Activated CD4-positive, alpha-beta T cell treated with anti-CD3 and anti-CD28 coated beads, Interleukin-2, amount 10 ng/mL, durations not matched to agents 24 days and 14 days (primary cell): Measurements from ENCODE around the gene CEMIP2. TPM values are rescaled to one million over a fixed set of nuclear protein-coding genes. Genes with fewer than 3 reads are reported as not detected.

Source experiments
- DNase-seq: peaks from one replicate; pipeline ENCODE4 v3.0.0; 2022
- H3K27ac Mint-ChIP-seq: one replicate; pipeline ENCODE4 v1.8.0; 2022; ENCODE audit warnings: mild to moderate bottlenecking, mixed read lengths
- H3K27me3 Mint-ChIP-seq: one replicate; pipeline ENCODE4 v1.8.0; 2022; ENCODE audit warnings: mixed read lengths
- H3K36me3 Mint-ChIP-seq: one replicate; pipeline ENCODE4 v1.8.0; 2022; ENCODE audit warnings: low read depth, mild to moderate bottlenecking, mixed read lengths
- H3K4me1 Mint-ChIP-seq: one replicate; pipeline ENCODE4 v1.8.0; 2021; ENCODE audit warnings: mixed read lengths
- H3K4me3 Mint-ChIP-seq: one replicate; pipeline ENCODE4 v1.8.0; 2022; ENCODE audit warnings: mild to moderate bottlenecking, moderate library complexity, mixed read lengths
- H3K9me3 Mint-ChIP-seq: one replicate; pipeline ENCODE4 v1.8.0; 2021; ENCODE audit warnings: mixed read lengths
- intact Hi-C: fragments of 100-400 bp; cut with micrococcal nuclease; formaldehyde crosslinking; loops from one replicate; pipeline ENCODE4 v1.15.1; 2023
- total RNA-seq: library from RNA; stranded (reverse); gene quantifications from 2 replicates; pipeline ENCODE4 v1.2.3, GENCODE V29; 2022

Gene CEMIP2
- total RNA-seq, 1 donor from 2014 or later: 47.7 TPM

DNA sequence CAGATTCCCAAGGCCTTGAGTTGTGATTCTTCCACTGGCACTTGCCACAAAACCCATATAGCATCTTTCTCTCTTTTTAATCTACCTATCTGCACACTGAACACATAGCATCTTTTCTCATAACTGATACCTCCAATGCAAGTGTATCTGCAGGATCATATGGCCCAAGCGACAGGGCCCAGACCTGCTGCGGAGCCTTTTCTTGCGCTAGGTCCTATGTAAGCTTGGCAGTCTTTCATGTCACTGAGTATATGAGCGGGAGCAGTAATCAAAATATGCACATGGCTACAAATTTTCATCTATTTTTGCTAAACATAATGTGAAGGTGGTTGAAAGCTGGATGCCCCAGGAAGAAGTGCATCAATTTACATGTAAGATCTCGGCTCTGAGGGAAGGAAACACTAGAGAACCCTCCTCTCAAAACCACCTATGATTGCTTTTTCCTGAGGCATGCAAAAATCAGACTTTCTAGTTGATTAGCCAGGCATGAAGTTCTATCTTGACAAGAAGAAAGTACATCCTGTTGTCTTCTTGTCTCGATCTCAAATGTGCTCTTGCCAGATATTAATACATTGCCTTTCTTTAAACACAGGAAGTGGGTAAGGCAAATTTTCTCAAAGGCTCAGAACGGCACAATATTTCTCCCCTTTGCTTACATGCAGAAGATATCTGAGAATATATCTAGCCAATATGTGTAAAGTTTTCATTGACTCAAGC is 26.9 kb upstream of the CEMIP2 start:
- intact Hi-C loops: loop anchor here (1.0 to 5.0 kb wide), 3 partner anchors 12 to 117 kb away; partner anchors contain the start of genes ABHD17B and C9orf85
- H3K36me3 Mint-ChIP-seq: no peaks in the 10 kb centered on the region
- peak overlapping the region; percentile 74 for H3K4me3 Mint-ChIP-seq
- peak; percentile 76 for DNase-seq
- H3K27me3 Mint-ChIP-seq: no peaks in the 10 kb centered on the region
- H3K4me1 Mint-ChIP-seq: peaks cover 32% of the 10 kb centered on the region
- peak overlapping the region; percentile 85 for H3K27ac Mint-ChIP-seq
- H3K9me3 Mint-ChIP-seq: peaks cover 7% of the 10 kb centered on the region

GRCh38 chr9:71793386-71794105 is 25.2 kb upstream of the CEMIP2 start:
- no peak overlapping the region for H3K4me3 Mint-ChIP-seq
- H3K4me1 Mint-ChIP-seq: peaks cover 32% of the 10 kb centered on the region
- DNase-seq: no peak
- peak overlapping the region; percentile 49 for H3K27ac Mint-ChIP-seq
- peaks cover 7% of the 10 kb centered on the region for H3K9me3 Mint-ChIP-seq
- intact Hi-C loops: no loop called here
- no peaks in the 10 kb centered on the region for H3K27me3 Mint-ChIP-seq
- H3K36me3 Mint-ChIP-seq: no peaks in the 10 kb centered on the region

- Mint-ChIP-seq H3K27ac (no peak overlapping the region), H3K4me3 (no peak overlapping the region), H3K4me1 (peaks cover 30% of the 10 kb centered on the region), H3K36me3 (no peaks in the 10 kb centered on the region), H3K9me3 (peaks cover 7% of the 10 kb centered on the region), H3K27me3 (no peaks in the 10 kb centered on the region)
- intact Hi-C loops: no loop called here
- DNase-seq: no peak
Measured at GRCh38 chr9:71791875-71792274, 23.6 kb upstream of the CEMIP2 start.

- DNase-seq: no peak
- Mint-ChIP-seq H3K9me3 (peaks cover 7% of the 10 kb centered on the region), H3K27me3 (no peaks in the 10 kb centered on the region), H3K36me3 (no peaks in the 10 kb centered on the region), H3K4me1 (peaks cover 19% of the 10 kb centered on the region), H3K27ac (no peak overlapping the region), H3K4me3 (no peak overlapping the region)
- intact Hi-C loops: no loop called here
Measured at GRCh38 chr9:71790296-71790695, 22.0 kb upstream of the CEMIP2 start.

DNA sequence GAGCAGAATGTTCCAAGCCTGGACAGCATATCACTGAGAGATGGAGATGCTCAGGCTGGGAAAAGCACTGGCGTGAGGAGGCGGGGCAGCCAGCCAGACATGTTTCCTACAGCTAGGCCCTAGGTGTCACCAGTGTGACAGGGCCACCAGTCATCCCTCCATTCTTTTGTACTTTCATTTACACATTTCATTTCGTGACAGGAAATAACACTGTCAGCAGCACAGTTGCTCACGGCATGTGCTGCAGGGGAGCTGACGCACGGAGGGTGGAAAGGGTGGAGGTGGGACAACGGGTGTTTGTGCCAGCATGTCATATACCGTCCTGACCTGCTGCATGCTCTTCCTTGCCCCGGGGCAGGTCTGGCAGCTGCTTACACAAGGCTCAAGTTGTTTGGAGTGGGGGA is 14.8 kb upstream of the CEMIP2 start:
- no peaks in the 10 kb centered on the region for H3K9me3 Mint-ChIP-seq
- intact Hi-C loops: loop anchor here (1.0 to 10.0 kb wide), 6 partner anchors 12 to 1218 kb away; partner anchors contain the start of genes ABHD17B and C9orf85
- H3K4me3 Mint-ChIP-seq: peak overlapping the region; percentile 80
- no peaks in the 10 kb centered on the region for H3K27me3 Mint-ChIP-seq
- peaks cover 43% of the 10 kb centered on the region for H3K4me1 Mint-ChIP-seq
- peaks cover 2% of the 10 kb centered on the region for H3K36me3 Mint-ChIP-seq
- H3K27ac Mint-ChIP-seq: peak overlapping the region; percentile 95
- peak; percentile 94 for DNase-seq

- intact Hi-C loops: loop anchor here (1.0 to 10.0 kb wide), 5 partner anchors 12 to 1217 kb away; no protein-coding TSS in a partner anchor
- Mint-ChIP-seq H3K27ac (peak overlapping the region; percentile 95), H3K9me3 (no peaks in the 10 kb centered on the region), H3K4me3 (peak overlapping the region; percentile 61), H3K4me1 (peaks cover 43% of the 10 kb centered on the region), H3K27me3 (no peaks in the 10 kb centered on the region), H3K36me3 (peaks cover 2% of the 10 kb centered on the region)
- no peak for DNase-seq
Measured at GRCh38 chr9:71781391-71781790, 13.1 kb upstream of the CEMIP2 start.

GRCh38 chr9:71780953-71781352 is 12.6 kb upstream of the CEMIP2 start:
- Mint-ChIP-seq H3K36me3 (peaks cover 2% of the 10 kb centered on the region), H3K4me3 (peak overlapping the region; percentile 61), H3K4me1 (peaks cover 43% of the 10 kb centered on the region), H3K27ac (peak overlapping the region; percentile 95), H3K27me3 (no peaks in the 10 kb centered on the region), H3K9me3 (no peaks in the 10 kb centered on the region)
- DNase-seq: no peak
- intact Hi-C loops: loop anchor here (1.0 to 10.0 kb wide), 5 partner anchors 12 to 1216 kb away; no protein-coding TSS in a partner anchor

DNA sequence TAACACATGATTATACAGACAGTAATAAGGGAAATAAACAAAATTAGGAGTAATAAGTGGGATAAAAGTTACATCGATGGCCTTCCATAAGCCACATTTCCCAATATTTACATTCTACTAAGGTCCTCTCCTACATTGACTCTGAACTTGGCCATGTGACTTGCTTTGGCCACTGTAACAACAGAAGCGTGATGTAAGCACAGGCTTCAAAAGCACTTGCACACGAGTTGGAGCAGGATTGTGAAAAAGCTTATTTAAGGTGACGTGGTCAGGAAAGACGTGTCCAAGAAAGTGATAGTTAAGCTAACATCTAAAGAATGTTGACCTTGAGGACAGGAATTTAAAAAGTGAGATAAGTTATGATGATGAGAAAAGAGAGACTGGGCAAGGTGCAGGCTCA is 9.8 kb upstream of the CEMIP2 start:
- intact Hi-C loops: no loop called here
- no peaks in the 10 kb centered on the region for H3K36me3 Mint-ChIP-seq
- no peak overlapping the region for H3K4me3 Mint-ChIP-seq
- no peaks in the 10 kb centered on the region for H3K9me3 Mint-ChIP-seq
- no peaks in the 10 kb centered on the region for H3K27me3 Mint-ChIP-seq
- H3K4me1 Mint-ChIP-seq: peaks cover 33% of the 10 kb centered on the region
- no peak overlapping the region for H3K27ac Mint-ChIP-seq
- DNase-seq: no peak

DNA sequence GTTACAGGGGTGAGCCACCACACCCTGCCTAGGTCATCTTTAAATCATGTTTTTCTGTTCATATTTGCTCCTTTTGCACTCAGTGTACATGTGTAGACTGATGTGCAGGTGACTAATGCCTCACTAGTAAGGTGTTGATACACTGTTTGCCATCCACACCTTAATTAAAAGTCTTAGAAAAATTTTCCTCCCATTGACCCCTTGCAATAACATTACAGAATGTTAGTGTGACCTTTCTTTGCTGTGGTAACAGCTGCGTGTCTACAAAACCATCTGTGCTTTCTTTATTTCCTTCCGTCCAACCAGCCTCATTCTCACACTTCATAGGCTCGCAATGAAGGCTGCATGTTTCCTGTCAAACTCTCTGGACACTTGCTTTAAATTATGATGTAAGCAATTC is 6.6 kb upstream of the CEMIP2 start:
- no peak for DNase-seq
- Mint-ChIP-seq H3K4me3 (no peak overlapping the region), H3K27ac (no peak overlapping the region), H3K36me3 (no peaks in the 10 kb centered on the region), H3K4me1 (peaks cover 9% of the 10 kb centered on the region), H3K9me3 (no peaks in the 10 kb centered on the region), H3K27me3 (no peaks in the 10 kb centered on the region)
- intact Hi-C loops: no loop called here

GRCh38 chr9:71772726-71773125 is 4.4 kb upstream of the CEMIP2 start:
- H3K27me3 Mint-ChIP-seq: no peaks in the 10 kb centered on the region
- intact Hi-C loops: no loop called here
- H3K9me3 Mint-ChIP-seq: no peaks in the 10 kb centered on the region
- DNase-seq: no peak
- H3K27ac Mint-ChIP-seq: no peak overlapping the region
- H3K4me1 Mint-ChIP-seq: peaks cover 11% of the 10 kb centered on the region
- H3K36me3 Mint-ChIP-seq: peaks cover 2% of the 10 kb centered on the region
- H3K4me3 Mint-ChIP-seq: no peak overlapping the region

GRCh38 chr9:71770170-71770569 is 1.9 kb upstream of the CEMIP2 start:
- H3K36me3 Mint-ChIP-seq: peaks cover 2% of the 10 kb centered on the region

GRCh38 chr9:71769175-71770161 is 1.2 kb upstream of the CEMIP2 start:
- intact Hi-C loops: loop anchor here (1.0 to 10.0 kb wide), 11 partner anchors 12 to 1512 kb away; partner anchors contain the start of genes ANXA1, SMC5 and ZFAND5
- Mint-ChIP-seq H3K27ac (peak overlapping the region; percentile 82), H3K4me1 (peaks cover 27% of the 10 kb centered on the region), H3K9me3 (no peaks in the 10 kb centered on the region), H3K4me3 (peak overlapping the region; percentile 86), H3K27me3 (no peaks in the 10 kb centered on the region), H3K36me3 (peaks cover 2% of the 10 kb centered on the region)
- peak; percentile 91 for DNase-seq

More at GRCh38 chr9:71770170-71770569, 1.9 kb upstream of the CEMIP2 start:
- H3K27ac Mint-ChIP-seq: peak overlapping the region; percentile 65
- no peaks in the 10 kb centered on the region for H3K9me3 Mint-ChIP-seq
- peak overlapping the region; percentile 86 for H3K4me3 Mint-ChIP-seq
- peaks cover 25% of the 10 kb centered on the region for H3K4me1 Mint-ChIP-seq
- intact Hi-C loops: no loop called here
- no peak for DNase-seq
- H3K27me3 Mint-ChIP-seq: no peaks in the 10 kb centered on the region

- DNase-seq: peak; percentile 76
- peaks cover 6% of the 10 kb centered on the region for H3K36me3 Mint-ChIP-seq
- no peaks in the 10 kb centered on the region for H3K9me3 Mint-ChIP-seq
- H3K4me3 Mint-ChIP-seq: peak overlapping the region; percentile 92
- peak overlapping the region; percentile 93 for H3K27ac Mint-ChIP-seq
- intact Hi-C loops: loop anchor here (1.0 to 10.0 kb wide), 11 partner anchors 15 to 1511 kb away; partner anchors contain the start of genes ABHD17B, ANXA1, C9orf85 and SMC5
- peaks cover 42% of the 10 kb centered on the region for H3K4me1 Mint-ChIP-seq
- H3K27me3 Mint-ChIP-seq: no peaks in the 10 kb centered on the region
Measured at GRCh38 chr9:71767776-71768321, 464 bp downstream of the CEMIP2 start.
